Activated naive CD4-positive, alpha-beta T cell (primary cell): ENCODE results near the gene L3MBTL1.

ENCODE experiments used
- DNase-seq, 4 experiments: peaks; one replicate each; lab custom pipeline; 2025; lab: John Stamatoyannopoulos, UW

The L3MBTL1 gene

DNA sequence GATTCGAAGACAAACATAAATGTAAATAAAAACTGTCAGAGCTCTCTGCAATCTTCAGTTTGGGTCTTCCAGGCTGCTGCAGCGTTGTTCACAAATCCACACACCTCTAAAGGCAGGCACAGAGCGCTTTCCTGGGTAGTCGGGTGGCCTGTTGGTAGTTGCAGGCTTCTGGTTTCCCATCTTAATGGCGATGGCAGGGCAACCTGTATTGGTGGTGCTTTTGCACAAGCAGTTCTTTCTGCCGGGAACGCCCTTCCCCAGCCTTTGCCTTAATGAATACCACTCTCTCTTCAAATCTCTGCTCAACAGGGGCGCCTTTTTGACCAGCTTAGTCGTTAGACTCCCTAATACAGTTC, 82.5 kb downstream of the L3MBTL1 start:
- DNase-seq, result peak in 1 of 4 experiments; percentile 8

DNA sequence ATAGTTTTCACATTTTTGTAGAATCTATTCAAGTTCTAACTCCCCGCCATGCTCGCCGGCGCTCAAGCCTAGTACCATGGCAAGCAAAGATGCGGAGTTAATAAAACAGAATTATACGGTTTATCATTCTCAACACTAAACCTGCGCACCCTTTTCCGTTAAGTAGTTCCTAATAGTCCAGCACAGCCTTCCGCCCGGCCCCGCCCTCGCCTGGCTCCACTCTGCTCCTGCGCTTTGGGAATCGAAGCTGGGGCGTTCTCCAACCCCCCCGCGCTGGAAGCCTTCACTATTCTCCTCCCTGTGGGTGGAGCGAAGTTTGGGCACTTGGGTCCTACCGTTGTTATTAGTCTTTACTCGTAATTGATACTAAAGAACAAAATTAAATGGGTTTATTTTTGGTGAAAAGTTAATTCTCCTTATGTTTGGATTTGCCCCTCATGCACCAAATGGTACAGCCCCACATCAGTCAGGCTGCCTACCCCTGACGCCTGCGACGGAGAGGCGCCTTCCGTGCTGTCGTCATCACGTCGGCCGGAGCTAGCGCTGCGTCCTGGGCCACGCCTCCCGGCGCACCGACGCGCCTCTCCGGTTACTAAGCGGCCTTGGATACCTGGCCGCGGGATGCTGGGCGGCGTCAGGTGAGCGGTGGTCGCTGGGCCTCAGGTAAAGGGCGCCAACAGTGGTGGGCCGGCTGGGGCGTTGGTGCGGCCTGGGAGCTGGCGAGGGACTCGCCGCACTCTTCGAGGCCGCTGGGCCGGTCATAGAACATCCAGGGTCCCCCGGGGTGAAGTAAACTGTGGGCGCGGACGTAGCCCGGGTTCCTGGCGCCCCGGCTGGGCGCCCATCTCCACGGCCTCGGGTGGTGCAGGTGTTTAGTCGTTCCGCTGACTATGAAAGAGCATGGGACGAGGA, 83.2 kb downstream of the L3MBTL1 start, which contains the start of gene IFT52:
TSS of gene IFT52 (plus strand) at position 546 of the 912 bp plus-strand sequence. CDS start 3,762 bp downstream, outside the sequence.
- peak; percentile 47 to 81 (median 63) for DNase-seq
